Epithelial cell of proximal tubule (primary cell): Measurements from ENCODE around the gene POC5. TPM values are rescaled to one million over a fixed set of nuclear protein-coding genes. Genes with fewer than 3 reads are reported as not detected.
"Not testable (repeated sequence)": the region's sequence is repeated elsewhere in the genome, so short reads cannot be mapped to it uniquely, and the experiment has no call there.

Experiments used
- DNase-seq: peaks from one replicate; pipeline ENCODE4 v3.0.0-alpha.2; 2011; ENCODE audit warnings: low read depth
- H3K4me3 ChIP-seq: 2 replicates; pipeline ENCODE4 v1.5.1; 2011; ENCODE audit warnings: low read depth, mild to moderate bottlenecking, low read length
- total RNA-seq: library from RNA; depleted of rRNA; stranded (reverse); fragments of >200 nt; gene quantifications from 2 replicates; pipeline ENCODE4 v1.2.3, GENCODE V29; 2015
- TF ChIP-seq, protein P1 (sequence below): conservative IDR thresholded peaks from 2 replicates; pipeline ENCODE4 v1.5.1; 2012; ENCODE audit warnings: low read depth, mild to moderate bottlenecking, low read length

Gene POC5
- total RNA-seq, 1 donor from 2014 or later: 13.7 TPM

DNA sequence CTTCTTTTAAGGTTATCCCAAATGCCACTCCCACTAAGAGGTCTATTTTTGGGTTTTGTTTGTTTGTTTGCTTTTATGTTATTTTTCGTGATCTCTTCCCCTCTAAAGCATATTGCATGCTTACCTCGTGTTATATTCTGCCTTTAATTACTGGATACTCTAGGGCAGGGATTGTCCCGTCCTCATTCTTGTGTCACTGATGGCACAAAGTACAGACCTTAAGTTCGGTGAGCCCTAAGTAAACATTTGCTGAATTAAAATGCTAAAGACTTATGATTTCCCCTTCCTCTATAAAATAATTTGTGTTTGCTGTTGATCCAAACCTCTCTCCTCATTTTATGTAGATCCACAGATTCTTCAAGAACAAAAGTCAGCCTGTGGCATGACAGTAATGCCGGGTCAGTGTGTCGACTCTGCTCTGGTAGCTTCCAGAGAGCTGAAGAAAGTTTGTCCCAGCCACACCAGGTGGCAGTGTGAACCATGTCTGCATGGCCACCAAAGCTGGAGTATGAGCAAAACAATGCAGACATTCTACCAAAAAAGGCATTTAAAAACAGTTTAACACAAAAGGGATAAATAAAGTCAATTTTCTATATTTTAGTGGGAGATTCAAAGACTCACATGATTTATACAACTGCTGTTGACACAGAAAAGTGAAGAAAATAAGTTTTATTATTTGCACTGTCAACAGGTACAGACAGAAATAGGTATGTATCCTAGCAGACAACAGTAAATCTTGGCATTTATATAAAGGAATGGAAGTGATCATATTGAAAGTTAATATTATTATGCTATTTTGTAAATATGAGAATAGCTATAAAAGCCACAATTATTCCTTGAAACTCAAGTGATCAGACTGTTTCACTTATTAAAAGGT, 17.9 kb upstream of the POC5 start:
- TF ChIP-seq, protein P1, sequence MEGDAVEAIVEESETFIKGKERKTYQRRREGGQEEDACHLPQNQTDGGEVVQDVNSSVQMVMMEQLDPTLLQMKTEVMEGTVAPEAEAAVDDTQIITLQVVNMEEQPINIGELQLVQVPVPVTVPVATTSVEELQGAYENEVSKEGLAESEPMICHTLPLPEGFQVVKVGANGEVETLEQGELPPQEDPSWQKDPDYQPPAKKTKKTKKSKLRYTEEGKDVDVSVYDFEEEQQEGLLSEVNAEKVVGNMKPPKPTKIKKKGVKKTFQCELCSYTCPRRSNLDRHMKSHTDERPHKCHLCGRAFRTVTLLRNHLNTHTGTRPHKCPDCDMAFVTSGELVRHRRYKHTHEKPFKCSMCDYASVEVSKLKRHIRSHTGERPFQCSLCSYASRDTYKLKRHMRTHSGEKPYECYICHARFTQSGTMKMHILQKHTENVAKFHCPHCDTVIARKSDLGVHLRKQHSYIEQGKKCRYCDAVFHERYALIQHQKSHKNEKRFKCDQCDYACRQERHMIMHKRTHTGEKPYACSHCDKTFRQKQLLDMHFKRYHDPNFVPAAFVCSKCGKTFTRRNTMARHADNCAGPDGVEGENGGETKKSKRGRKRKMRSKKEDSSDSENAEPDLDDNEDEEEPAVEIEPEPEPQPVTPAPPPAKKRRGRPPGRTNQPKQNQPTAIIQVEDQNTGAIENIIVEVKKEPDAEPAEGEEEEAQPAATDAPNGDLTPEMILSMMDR: peak; percentile 91
- no peak for DNase-seq

DNA sequence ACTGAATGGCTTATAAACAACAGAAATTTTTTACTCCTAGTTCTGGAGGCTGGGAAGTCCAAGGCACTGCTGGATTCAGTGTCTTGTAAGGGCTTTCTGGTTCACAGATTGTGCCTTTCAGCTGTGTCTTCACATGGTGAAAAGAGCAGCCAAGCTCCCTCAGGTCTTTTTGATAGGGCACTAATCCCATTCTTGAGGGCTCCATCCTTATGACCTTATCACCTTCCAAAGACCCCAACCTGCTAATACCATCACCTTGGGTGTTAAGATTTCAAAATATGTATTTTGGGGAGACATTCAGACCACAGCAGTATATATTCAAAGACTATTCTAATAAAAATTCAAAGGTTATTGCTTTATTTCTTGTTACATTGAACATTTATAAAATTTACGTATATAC, 16.5 kb upstream of the POC5 start:
- TF ChIP-seq, protein P1: no peak
- DNase-seq: no peak
- H3K4me3 ChIP-seq: no peak overlapping the region

More for the DNA sequence above, 17.9 kb upstream of the POC5 start:
- H3K4me3 ChIP-seq: no peak overlapping the region

DNA sequence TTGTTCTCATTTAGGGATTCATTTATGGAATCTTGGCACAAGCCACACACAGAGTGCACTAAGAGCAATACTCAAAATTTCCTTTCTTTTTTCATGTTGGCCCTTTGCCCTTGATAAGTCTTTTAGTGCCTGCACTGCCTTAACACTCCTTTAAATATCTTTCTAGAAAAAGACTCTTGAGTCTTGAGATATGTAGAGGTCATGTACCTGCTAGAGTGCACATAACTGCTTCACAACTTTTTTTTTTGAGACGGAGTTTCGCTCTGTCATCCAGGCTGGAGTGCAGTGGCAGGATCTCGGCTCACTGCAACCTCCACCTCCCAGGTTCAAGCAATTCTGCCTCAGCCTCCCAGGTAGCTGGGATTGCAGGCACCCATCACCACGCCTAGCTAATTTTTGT, 14.3 kb upstream of the POC5 start:
- DNase-seq: not testable (repeated sequence)

DNA sequence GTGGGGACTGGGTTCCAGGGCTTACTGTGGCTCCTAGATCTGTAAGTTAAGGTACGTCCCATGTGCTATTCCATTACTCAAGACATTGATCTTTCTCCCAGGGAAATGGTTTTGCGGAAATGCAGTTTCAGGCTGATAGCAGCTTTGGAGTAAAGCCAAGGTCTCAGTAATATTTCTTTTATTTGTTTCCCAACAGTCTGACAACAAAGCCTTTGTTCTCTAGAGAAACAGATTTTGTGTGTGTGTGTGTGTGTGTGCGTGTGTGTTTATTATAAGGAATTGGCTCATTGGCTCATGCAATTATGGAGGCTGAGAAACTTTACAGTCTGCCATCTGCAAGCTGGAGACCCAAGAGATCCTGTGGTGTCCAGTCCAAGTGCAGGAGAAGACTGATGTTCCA, 12.1 kb upstream of the POC5 start:
- no peak for DNase-seq
- H3K4me3 ChIP-seq: no peak overlapping the region
- TF ChIP-seq, protein P1: no peak

More for the DNA sequence above, 14.3 kb upstream of the POC5 start:
- not testable (repeated sequence) for H3K4me3 ChIP-seq

DNA sequence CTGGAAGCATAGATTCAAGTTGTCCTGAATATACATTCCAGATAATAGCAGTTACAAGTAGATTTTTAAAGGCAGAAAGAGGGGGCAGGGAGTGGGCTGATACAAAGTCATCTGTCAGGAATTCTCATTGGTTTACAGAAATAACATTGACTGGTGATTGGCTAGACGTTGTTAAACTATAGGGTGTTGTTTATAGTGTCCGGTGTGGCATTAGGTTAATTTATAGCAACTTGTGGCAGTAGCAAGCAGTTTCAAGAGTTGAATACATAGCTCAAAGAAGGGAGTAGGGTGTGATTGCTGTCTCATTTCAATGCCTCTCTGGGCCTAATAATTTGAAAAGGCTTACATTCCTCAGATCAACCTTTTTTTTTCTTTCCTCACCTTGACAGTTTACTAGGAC, 10.7 kb upstream of the POC5 start:
- no peak for DNase-seq
- H3K4me3 ChIP-seq: no peak overlapping the region
- TF ChIP-seq, protein P1: no peak

DNA sequence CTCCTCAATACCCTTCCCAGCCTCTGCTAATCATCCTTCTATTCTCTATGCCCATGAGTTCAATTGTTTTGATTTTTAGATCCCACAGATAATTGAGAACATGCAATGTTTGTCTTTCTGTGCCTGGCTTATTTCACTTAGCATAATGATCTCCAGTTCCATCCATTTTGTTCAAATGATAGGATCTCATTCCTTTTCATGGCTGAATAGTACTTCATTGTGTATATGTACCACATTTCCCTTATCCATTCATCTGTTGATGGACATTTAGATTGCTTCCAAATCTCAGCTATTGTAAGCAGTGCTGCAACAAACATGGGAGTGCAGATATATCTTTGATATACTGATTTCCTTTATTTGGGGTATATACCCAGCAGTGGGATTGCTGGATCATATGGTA, 9.0 kb upstream of the POC5 start:
- DNase-seq, H3K4me3 ChIP-seq: not testable (repeated sequence)

DNA sequence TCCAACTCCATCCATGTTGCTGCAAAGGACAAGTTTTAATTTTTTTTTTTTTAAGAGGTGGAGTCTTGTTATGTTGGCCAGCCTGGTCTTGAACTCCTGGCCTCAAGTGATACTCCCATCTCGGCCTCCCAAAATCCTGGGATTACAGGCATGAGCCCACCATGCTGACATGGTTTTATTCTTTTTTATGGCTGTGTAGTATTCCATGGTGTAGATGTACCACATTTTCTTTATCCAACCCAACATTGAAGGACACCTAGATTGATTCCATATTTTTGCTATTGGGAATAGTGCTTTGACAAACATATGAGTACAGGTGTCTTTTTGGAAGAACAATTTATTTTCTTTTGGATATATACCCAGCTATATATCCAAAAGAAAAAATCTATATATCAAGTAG, 6.1 kb upstream of the POC5 start:
- no peak overlapping the region for H3K4me3 ChIP-seq
- no peak for DNase-seq
- TF ChIP-seq, protein P1: no peak

DNA sequence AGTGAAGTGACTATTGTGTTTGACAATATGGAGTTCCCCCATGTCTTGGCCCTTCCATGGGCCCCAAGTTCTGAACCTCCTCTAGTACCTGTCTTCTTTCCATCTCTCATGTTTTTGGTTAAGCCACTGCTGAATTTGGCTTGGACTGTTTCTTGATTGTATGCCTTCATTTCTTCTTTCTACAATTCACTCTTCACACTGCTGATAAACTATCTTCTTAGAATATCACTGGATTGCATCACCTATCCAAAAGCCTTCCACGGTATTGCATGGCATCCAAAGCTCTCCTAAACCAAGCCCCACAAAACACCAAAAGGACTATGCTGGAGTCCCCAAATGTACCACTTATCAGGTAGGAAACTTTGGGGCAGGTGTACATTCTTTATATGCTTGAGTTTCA, 4.3 kb upstream of the POC5 start:
- TF ChIP-seq, protein P1: no peak
- H3K4me3 ChIP-seq: no peak overlapping the region
- no peak for DNase-seq
